ENCODE data around the gene NANP. TPM values are rescaled to one million over a fixed set of nuclear protein-coding genes. Genes with fewer than 3 reads are reported as not detected.

Gene NANP
- total RNA-seq, 1 experiment from 2014 or later = 2.5 TPM

DNA sequence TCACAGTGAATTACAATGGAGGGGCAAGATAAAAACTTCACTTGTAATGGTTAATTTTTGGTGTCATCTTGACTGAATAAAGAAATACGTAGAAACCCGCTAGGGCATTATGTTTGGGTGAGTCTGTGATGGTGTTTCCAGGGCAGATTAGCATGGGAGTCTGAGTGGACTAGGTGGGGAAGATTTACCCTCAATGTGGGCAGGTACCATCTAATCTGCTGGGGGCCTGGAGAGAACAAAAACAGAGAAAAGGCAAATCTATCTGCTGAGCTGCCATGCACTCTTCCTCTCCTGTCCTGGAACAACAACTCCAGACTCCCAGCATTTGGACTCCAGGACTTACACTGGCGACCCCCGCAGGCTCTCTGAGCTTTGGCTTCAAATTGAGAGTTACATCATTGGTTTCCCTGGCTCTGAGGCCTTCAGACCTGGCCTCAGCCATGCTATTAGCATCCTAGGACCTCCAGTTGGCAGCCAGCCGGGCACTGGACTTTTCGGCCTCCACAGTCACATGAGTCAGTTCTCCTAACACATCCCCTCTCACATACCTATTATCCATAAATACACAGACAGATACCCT is 58.1 kb downstream of the NANP start:
- intact Hi-C loops (cut with micrococcal nuclease; ENCODE audit: unreplicated experiment) = no loop called here
- no TSS peak for BruUV-seq (replicated peaks)
- Mint-ChIP-seq H3K27me3 (ENCODE audit: unreplicated experiment) (no peaks in the 10 kb centered on the region), H3K36me3 (ENCODE audit: insufficient read depth, unreplicated experiment) (no peaks in the 10 kb centered on the region), H3K9me3 (ENCODE audit: low read depth, unreplicated experiment) (peaks cover 2% of the 10 kb centered on the region), H3K27ac (ENCODE audit: unreplicated experiment) (no peak overlapping the region), H3K4me3 (ENCODE audit: low read depth, unreplicated experiment) (no peak overlapping the region), H3K4me1 (ENCODE audit: low read depth, unreplicated experiment) (no peaks in the 10 kb centered on the region)
- no peak for TF ChIP-seq CTCF (IDR thresholded peaks at IDR 0.05; ENCODE audit: unreplicated experiment)
- CTCF ChIA-PET = no interaction called here
- DNase-seq = no peak

- Mint-ChIP-seq H3K9me3 (ENCODE audit: low read depth, unreplicated experiment) (peaks cover 2% of the 10 kb centered on the region), H3K4me3 (ENCODE audit: low read depth, unreplicated experiment) (no peak overlapping the region), H3K4me1 (ENCODE audit: low read depth, unreplicated experiment) (no peaks in the 10 kb centered on the region), H3K36me3 (ENCODE audit: insufficient read depth, unreplicated experiment) (no peaks in the 10 kb centered on the region), H3K27ac (ENCODE audit: unreplicated experiment) (no peak overlapping the region), H3K27me3 (ENCODE audit: unreplicated experiment) (no peaks in the 10 kb centered on the region)
- no TSS peak for BruUV-seq (replicated peaks)
- no peak for DNase-seq
- CTCF ChIA-PET = no interaction called here
- intact Hi-C loops (cut with micrococcal nuclease; ENCODE audit: unreplicated experiment) = no loop called here
- no peak for TF ChIP-seq CTCF (IDR thresholded peaks at IDR 0.05; ENCODE audit: unreplicated experiment)
These were observed 59.9 kb downstream of the NANP start for GRCh38 chr20:25563876-25564275.

DNA sequence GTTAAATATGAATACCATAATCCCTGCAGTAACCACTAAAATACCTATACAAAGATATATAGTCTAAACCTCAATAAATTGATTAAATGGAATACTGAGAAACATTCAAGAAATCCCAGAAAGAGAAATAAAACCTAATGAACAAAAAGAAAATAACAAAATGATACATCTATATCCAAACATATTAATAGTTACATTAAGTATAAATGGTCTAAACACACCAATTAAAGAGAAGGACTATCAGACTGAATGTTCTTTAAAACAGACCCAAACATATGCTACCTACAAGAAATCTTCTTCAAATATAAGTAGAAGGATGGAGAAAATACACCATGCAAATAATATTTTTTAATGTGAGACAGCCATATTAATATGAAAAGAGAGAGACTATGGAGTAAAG is 60.5 kb downstream of the NANP start:
- intact Hi-C loops (cut with micrococcal nuclease; ENCODE audit: unreplicated experiment) = no loop called here
- H3K9me3 Mint-ChIP-seq (ENCODE audit: low read depth, unreplicated experiment) = peaks cover 2% of the 10 kb centered on the region
- no peaks in the 10 kb centered on the region for H3K36me3 Mint-ChIP-seq (ENCODE audit: insufficient read depth, unreplicated experiment)
- no peaks in the 10 kb centered on the region for H3K27me3 Mint-ChIP-seq (ENCODE audit: unreplicated experiment)
- H3K27ac Mint-ChIP-seq (ENCODE audit: unreplicated experiment) = no peak overlapping the region
- no TSS peak for BruUV-seq (replicated peaks)
- TF ChIP-seq CTCF (IDR thresholded peaks at IDR 0.05; ENCODE audit: unreplicated experiment) = no peak
- H3K4me3 Mint-ChIP-seq (ENCODE audit: low read depth, unreplicated experiment) = no peak overlapping the region
- CTCF ChIA-PET = no interaction called here
- H3K4me1 Mint-ChIP-seq (ENCODE audit: low read depth, unreplicated experiment) = no peaks in the 10 kb centered on the region
- no peak for DNase-seq

Other genes starting within 250 kb of the NANP start
- 16.7 and 21.3 TPM in 2 replicates for gene ABHD12, start 233.2 kb downstream of the NANP start, total RNA-seq (2022)
- 9.6 and 10.3 TPM in 2 replicates for gene GINS1, start 216.3 kb downstream of the NANP start, total RNA-seq (2022)
- 8.5 and 9.1 TPM in 2 replicates for gene NINL, start 38.5 kb downstream of the NANP start, total RNA-seq (2022)
- 6.6 and 7.3 TPM in 2 replicates for gene ZNF337, start 72.8 kb upstream of the NANP start, total RNA-seq (2022)

Data from Calu3 (cell line).